Ishikawa (cell line): ENCODE results near the gene GALNT1.

ENCODE experiments used
- CREB1 ChIP-seq: IDR thresholded peaks from 2 replicates; pipeline ENCODE4 v1.6.1; 2012; ENCODE audit warnings: low read depth
- EGR1 ChIP-seq: IDR thresholded peaks from 2 replicates; pipeline ENCODE4 v1.6.1; 2012
- EP300 ChIP-seq: IDR thresholded peaks from 2 replicates; pipeline ENCODE4 v1.6.1; 2012; ENCODE audit warnings: borderline replicate concordance
- NFIC ChIP-seq: IDR thresholded peaks from 2 replicates; pipeline ENCODE4 v1.6.1; 2012
- RAD21 ChIP-seq: IDR thresholded peaks from 2 replicates; pipeline ENCODE4 v1.6.1; 2012; ENCODE audit warnings: low read depth
- TAF1 ChIP-seq: IDR thresholded peaks from 2 replicates; pipeline ENCODE4 v1.6.1; 2012; ENCODE audit warnings: low read depth, mild to moderate bottlenecking
- YY1 ChIP-seq: IDR thresholded peaks from 2 replicates; pipeline ENCODE4 v1.6.1; 2012; ENCODE audit warnings: low read depth
- ZBTB7A ChIP-seq: IDR thresholded peaks from 2 replicates; pipeline ENCODE4 v1.6.1; 2012; ENCODE audit warnings: low read depth
- TF ChIP-seq, protein P1 (sequence below): IDR thresholded peaks from 2 replicates; pipeline ENCODE4 v1.6.1; 2012
- TF ChIP-seq, protein P2 (sequence below): IDR thresholded peaks from 2 replicates; pipeline ENCODE4 v1.6.1; 2012; ENCODE audit warnings: low read depth, mild to moderate bottlenecking
- TF ChIP-seq, protein P3 (sequence below): IDR thresholded peaks from 2 replicates; pipeline ENCODE4 v1.6.1; 2012

DNA sequence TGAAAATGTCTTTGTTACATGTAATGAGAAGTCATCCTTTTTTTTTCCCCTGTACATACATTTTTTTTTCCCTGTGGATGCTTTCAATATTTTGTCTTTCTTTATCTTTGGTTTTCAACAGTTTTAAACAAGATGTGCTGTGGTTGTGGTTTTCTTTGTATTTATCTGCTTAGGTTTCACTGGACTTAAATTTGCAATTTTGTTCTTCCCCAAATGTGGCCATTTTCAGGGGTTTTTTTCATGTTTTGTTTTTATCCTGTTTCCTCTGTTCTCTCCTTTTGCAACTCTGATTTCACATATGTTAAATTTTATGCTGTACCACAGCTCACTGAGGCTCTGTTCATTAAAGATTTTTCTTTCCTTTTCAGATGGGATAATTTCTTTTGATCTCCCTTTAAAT, 41.7 kb downstream of the GALNT1 start:
- TF ChIP-seq TAF1 (no peak), YY1 (no peak), EP300 (no peak), CREB1 (no peak), ZBTB7A (no peak), RAD21 (no peak), NFIC (no peak), EGR1 (no peak)
- TF ChIP-seq, protein P1, sequence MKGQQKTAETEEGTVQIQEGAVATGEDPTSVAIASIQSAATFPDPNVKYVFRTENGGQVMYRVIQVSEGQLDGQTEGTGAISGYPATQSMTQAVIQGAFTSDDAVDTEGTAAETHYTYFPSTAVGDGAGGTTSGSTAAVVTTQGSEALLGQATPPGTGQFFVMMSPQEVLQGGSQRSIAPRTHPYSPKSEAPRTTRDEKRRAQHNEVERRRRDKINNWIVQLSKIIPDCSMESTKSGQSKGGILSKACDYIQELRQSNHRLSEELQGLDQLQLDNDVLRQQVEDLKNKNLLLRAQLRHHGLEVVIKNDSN: no peak
- TF ChIP-seq, protein P2, sequence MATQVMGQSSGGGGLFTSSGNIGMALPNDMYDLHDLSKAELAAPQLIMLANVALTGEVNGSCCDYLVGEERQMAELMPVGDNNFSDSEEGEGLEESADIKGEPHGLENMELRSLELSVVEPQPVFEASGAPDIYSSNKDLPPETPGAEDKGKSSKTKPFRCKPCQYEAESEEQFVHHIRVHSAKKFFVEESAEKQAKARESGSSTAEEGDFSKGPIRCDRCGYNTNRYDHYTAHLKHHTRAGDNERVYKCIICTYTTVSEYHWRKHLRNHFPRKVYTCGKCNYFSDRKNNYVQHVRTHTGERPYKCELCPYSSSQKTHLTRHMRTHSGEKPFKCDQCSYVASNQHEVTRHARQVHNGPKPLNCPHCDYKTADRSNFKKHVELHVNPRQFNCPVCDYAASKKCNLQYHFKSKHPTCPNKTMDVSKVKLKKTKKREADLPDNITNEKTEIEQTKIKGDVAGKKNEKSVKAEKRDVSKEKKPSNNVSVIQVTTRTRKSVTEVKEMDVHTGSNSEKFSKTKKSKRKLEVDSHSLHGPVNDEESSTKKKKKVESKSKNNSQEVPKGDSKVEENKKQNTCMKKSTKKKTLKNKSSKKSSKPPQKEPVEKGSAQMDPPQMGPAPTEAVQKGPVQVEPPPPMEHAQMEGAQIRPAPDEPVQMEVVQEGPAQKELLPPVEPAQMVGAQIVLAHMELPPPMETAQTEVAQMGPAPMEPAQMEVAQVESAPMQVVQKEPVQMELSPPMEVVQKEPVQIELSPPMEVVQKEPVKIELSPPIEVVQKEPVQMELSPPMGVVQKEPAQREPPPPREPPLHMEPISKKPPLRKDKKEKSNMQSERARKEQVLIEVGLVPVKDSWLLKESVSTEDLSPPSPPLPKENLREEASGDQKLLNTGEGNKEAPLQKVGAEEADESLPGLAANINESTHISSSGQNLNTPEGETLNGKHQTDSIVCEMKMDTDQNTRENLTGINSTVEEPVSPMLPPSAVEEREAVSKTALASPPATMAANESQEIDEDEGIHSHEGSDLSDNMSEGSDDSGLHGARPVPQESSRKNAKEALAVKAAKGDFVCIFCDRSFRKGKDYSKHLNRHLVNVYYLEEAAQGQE: no peak
- TF ChIP-seq, protein P3, sequence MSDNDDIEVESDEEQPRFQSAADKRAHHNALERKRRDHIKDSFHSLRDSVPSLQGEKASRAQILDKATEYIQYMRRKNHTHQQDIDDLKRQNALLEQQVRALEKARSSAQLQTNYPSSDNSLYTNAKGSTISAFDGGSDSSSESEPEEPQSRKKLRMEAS: no peak
